ENCODE data around the gene IL32. TPM values are rescaled to one million over a fixed set of nuclear protein-coding genes. Genes with fewer than 3 reads are reported as not detected.
"Not testable (repeated sequence)": the region's sequence is repeated elsewhere in the genome, so short reads cannot be mapped to it uniquely, and the experiment has no call there.

Gene IL32
- polyA plus RNA-seq, 1 donor from 2014 or later, result 59.8 TPM

GRCh38 chr16:3036726-3037315 lies 28.6 kb upstream of the IL32 start, which contains the start of gene BICDL2:
Gene BICDL2 (minus strand): TSS chr16:3036944. CDS start chr16:3035496, 1,448 bp downstream.
- no peak within 1 kb of the TSS for H3K27ac Mint-ChIP-seq
- H3K9me3 Mint-ChIP-seq, result no peaks in the 10 kb centered on the region
- H3K36me3 Mint-ChIP-seq, result peaks cover 3% of the 10 kb centered on the region
- H3K4me1 Mint-ChIP-seq, result peaks cover 0 to 11% (median 3%) of the 10 kb centered on the region in 3 donors
- peak within 1 kb of the TSS in 3 of 4 donors; percentile 25 to 89 (median 86) for H3K4me3 Mint-ChIP-seq
- H3K27me3 Mint-ChIP-seq, result peaks cover 54% of the 10 kb centered on the region

GRCh38 chr16:3038256-3038655 lies 27.2 kb upstream of the IL32 start:
- Mint-ChIP-seq H3K4me3 (peak overlapping the region in 1 of 4 donors; percentile 12), H3K4me1 (peaks cover 0 to 11% (median 3%) of the 10 kb centered on the region in 3 donors), H3K27me3 (peaks cover 46% of the 10 kb centered on the region), H3K27ac (no peak overlapping the region), H3K36me3 (no peaks in the 10 kb centered on the region), H3K9me3 (no peaks in the 10 kb centered on the region)

GRCh38 chr16:3038896-3039295 lies 26.5 kb upstream of the IL32 start:
- Mint-ChIP-seq H3K4me3 (no peak overlapping the region), H3K9me3 (no peaks in the 10 kb centered on the region), H3K27me3 (peaks cover 44% of the 10 kb centered on the region), H3K4me1 (peaks cover 0 to 12% (median 3%) of the 10 kb centered on the region in 3 donors), H3K36me3 (no peaks in the 10 kb centered on the region), H3K27ac (no peak overlapping the region)

- Mint-ChIP-seq H3K9me3 (no peaks in the 10 kb centered on the region), H3K4me1 (peaks cover 3 to 10% (median 5%) of the 10 kb centered on the region in 3 donors), H3K27ac (no peak overlapping the region), H3K4me3 (peak overlapping the region in 2 of 4 donors; percentile 17 to 29), H3K27me3 (peaks cover 41% of the 10 kb centered on the region), H3K36me3 (no peaks in the 10 kb centered on the region)
Measured at GRCh38 chr16:3042376-3042775, 23.1 kb upstream of the IL32 start.

GRCh38 chr16:3044708-3045107 lies 20.7 kb upstream of the IL32 start:
- Mint-ChIP-seq H3K4me3 (peak overlapping the region; percentile 75 to 93 (median 82)), H3K9me3 (no peaks in the 10 kb centered on the region), H3K4me1 (peaks cover 5 to 7% (median 5%) of the 10 kb centered on the region in 3 donors), H3K27me3 (peaks cover 41% of the 10 kb centered on the region), H3K36me3 (no peaks in the 10 kb centered on the region), H3K27ac (peak overlapping the region in 1 of 3 donors; percentile 20)

GRCh38 chr16:3045758-3046640 lies 19.4 kb upstream of the IL32 start, which contains the start of gene MMP25:
Gene MMP25 (plus strand): TSS chr16:3046561. CDS start chr16:3046918, 357 bp downstream.
- no peaks in the 10 kb centered on the region for H3K9me3 Mint-ChIP-seq
- no peaks in the 10 kb centered on the region for H3K36me3 Mint-ChIP-seq
- no peak within 1 kb of the TSS for H3K27ac Mint-ChIP-seq
- peak within 1 kb of the TSS; percentile 80 to 93 (median 88) for H3K4me3 Mint-ChIP-seq
- H3K27me3 Mint-ChIP-seq, result peaks cover 35% of the 10 kb centered on the region
- peaks cover 5 to 7% (median 5%) of the 10 kb centered on the region in 3 donors for H3K4me1 Mint-ChIP-seq

- H3K4me1 Mint-ChIP-seq, result peaks cover 5 to 7% (median 5%) of the 10 kb centered on the region in 3 donors
- no peaks in the 10 kb centered on the region for H3K9me3 Mint-ChIP-seq
- no peaks in the 10 kb centered on the region for H3K36me3 Mint-ChIP-seq
- peak overlapping the region in 3 of 4 donors; percentile 25 to 45 (median 45) for H3K4me3 Mint-ChIP-seq
- peaks cover 33% of the 10 kb centered on the region for H3K27me3 Mint-ChIP-seq
- H3K27ac Mint-ChIP-seq, result no peak overlapping the region
Measured at GRCh38 chr16:3046641-3047386, 18.6 kb upstream of the IL32 start.

- no peak overlapping the region for H3K27ac Mint-ChIP-seq
- no peaks in the 10 kb centered on the region for H3K9me3 Mint-ChIP-seq
- H3K4me3 Mint-ChIP-seq, result peak overlapping the region; percentile 45 to 65 (median 60)
- peaks cover 5 to 10% (median 7%) of the 10 kb centered on the region in 3 donors for H3K4me1 Mint-ChIP-seq
- peaks cover 33% of the 10 kb centered on the region for H3K27me3 Mint-ChIP-seq
- H3K36me3 Mint-ChIP-seq, result no peaks in the 10 kb centered on the region
Measured at GRCh38 chr16:3047387-3047720, 18.1 kb upstream of the IL32 start.

GRCh38 chr16:3049921-3050481 lies 15.4 kb upstream of the IL32 start:
- H3K27me3 Mint-ChIP-seq, result peaks cover 15% of the 10 kb centered on the region
- H3K36me3 Mint-ChIP-seq, result no peaks in the 10 kb centered on the region
- no peak overlapping the region for H3K4me3 Mint-ChIP-seq
- H3K9me3 Mint-ChIP-seq, result no peaks in the 10 kb centered on the region
- H3K4me1 Mint-ChIP-seq, result peaks cover 9 to 15% (median 10%) of the 10 kb centered on the region in 3 donors
- no peak overlapping the region for H3K27ac Mint-ChIP-seq

GRCh38 chr16:3050487-3050886 lies 15.0 kb upstream of the IL32 start:
- Mint-ChIP-seq H3K4me1 (peaks cover 12 to 16% (median 14%) of the 10 kb centered on the region in 3 donors), H3K4me3 (no peak overlapping the region), H3K27ac (no peak overlapping the region), H3K36me3 (no peaks in the 10 kb centered on the region), H3K9me3 (no peaks in the 10 kb centered on the region), H3K27me3 (peaks cover 10% of the 10 kb centered on the region)

- Mint-ChIP-seq H3K9me3 (no peaks in the 10 kb centered on the region), H3K4me1 (peaks cover 13 to 17% (median 14%) of the 10 kb centered on the region in 3 donors), H3K27me3 (peaks cover 10% of the 10 kb centered on the region), H3K4me3 (peak overlapping the region in 1 of 4 donors; percentile 48), H3K27ac (no peak overlapping the region), H3K36me3 (no peaks in the 10 kb centered on the region)
Measured at GRCh38 chr16:3051009-3051408, 14.4 kb upstream of the IL32 start.

GRCh38 chr16:3051494-3051893 lies 13.9 kb upstream of the IL32 start:
- Mint-ChIP-seq H3K27me3 (peaks cover 10% of the 10 kb centered on the region), H3K27ac (no peak overlapping the region), H3K4me1 (peaks cover 13 to 17% (median 14%) of the 10 kb centered on the region in 3 donors), H3K36me3 (no peaks in the 10 kb centered on the region), H3K9me3 (no peaks in the 10 kb centered on the region), H3K4me3 (peak overlapping the region in 1 of 4 donors; percentile 48)

GRCh38 chr16:3052571-3053329 lies 12.7 kb upstream of the IL32 start:
- H3K4me1 Mint-ChIP-seq, result peaks cover 13 to 17% (median 14%) of the 10 kb centered on the region in 3 donors
- peak overlapping the region in 1 of 4 donors; percentile 55 for H3K4me3 Mint-ChIP-seq
- H3K27me3 Mint-ChIP-seq, H3K36me3 Mint-ChIP-seq, H3K27ac Mint-ChIP-seq, H3K9me3 Mint-ChIP-seq: not testable (repeated sequence)

GRCh38 chr16:3053330-3053710 lies 12.1 kb upstream of the IL32 start:
- H3K27ac Mint-ChIP-seq, H3K4me3 Mint-ChIP-seq, H3K36me3 Mint-ChIP-seq, H3K27me3 Mint-ChIP-seq, H3K9me3 Mint-ChIP-seq: not testable (repeated sequence)
- peaks cover 13 to 17% (median 14%) of the 10 kb centered on the region in 3 donors for H3K4me1 Mint-ChIP-seq

Measured in IgD-negative memory B cell (primary cell).